KMS-11 (cell line): ENCODE measurements around the gene PAEP.

Experiments
- H2AFZ ChIP-seq: fragments of 200-600 bp; sonication (generic); 2 replicates; pipeline ENCODE4 v1.6.1; 2016; ENCODE audit warnings: antibody characterized with exemption, mixed run types, low read depth
- H3K27ac ChIP-seq: fragments of 200-600 bp; sonication (generic); 2 replicates; pipeline ENCODE4 v1.6.1; 2016; ENCODE audit warnings: mild to moderate bottlenecking, mixed run types
- H3K27me3 ChIP-seq: fragments of 200-600 bp; sonication (generic); 2 replicates; pipeline ENCODE4 v1.6.1; 2017; ENCODE audit warnings: mild to moderate bottlenecking, low read depth, mixed run types, moderate library complexity; ENCODE audit not compliant: insufficient read depth
- H3K36me3 ChIP-seq: fragments of 200-600 bp; sonication (generic); 2 replicates; pipeline ENCODE4 v1.6.1; 2017; ENCODE audit warnings: mild to moderate bottlenecking, mixed run types; ENCODE audit not compliant: insufficient read depth
- H3K4me1 ChIP-seq: fragments of 200-600 bp; sonication (generic); 2 replicates; pipeline ENCODE4 v1.6.1; 2016; ENCODE audit warnings: mild to moderate bottlenecking, low read depth, mixed run types; ENCODE audit not compliant: poor library complexity, severe bottlenecking
- H3K4me2 ChIP-seq: fragments of 200-600 bp; sonication (generic); 2 replicates; pipeline ENCODE4 v1.7.0; 2016; ENCODE audit warnings: mild to moderate bottlenecking, mixed run types
- H3K4me3 ChIP-seq: fragments of 200-600 bp; sonication (generic); IDR thresholded peaks from 2 replicates; pipeline ENCODE4 v1.6.1; 2017; ENCODE audit warnings: low read depth, low read length, mixed read lengths; ENCODE audit not compliant: insufficient read depth
- H3K79me2 ChIP-seq: fragments of 200-600 bp; sonication (generic); 2 replicates; pipeline ENCODE4 v1.6.1; 2016; ENCODE audit warnings: low read depth, mixed run types; ENCODE audit not compliant: insufficient read depth
- H3K9ac ChIP-seq: fragments of 200-600 bp; sonication (generic); 2 replicates; pipeline ENCODE4 v1.6.1; 2016; ENCODE audit warnings: mild to moderate bottlenecking, mixed run types
- H4K20me1 ChIP-seq: fragments of 200-600 bp; sonication (generic); 2 replicates; pipeline ENCODE4 v1.6.1; 2016; ENCODE audit warnings: mild to moderate bottlenecking, mixed run types; ENCODE audit not compliant: insufficient read depth
- CTCF ChIP-seq: fragments of 200-600 bp; sonication (generic); conservative IDR thresholded peaks from 2 replicates; pipeline ENCODE4 v1.6.1; 2017; ENCODE audit warnings: low read depth, mild to moderate bottlenecking, antibody characterized with exemption, low read length, moderate library complexity, mixed read lengths

The PAEP gene

DNA sequence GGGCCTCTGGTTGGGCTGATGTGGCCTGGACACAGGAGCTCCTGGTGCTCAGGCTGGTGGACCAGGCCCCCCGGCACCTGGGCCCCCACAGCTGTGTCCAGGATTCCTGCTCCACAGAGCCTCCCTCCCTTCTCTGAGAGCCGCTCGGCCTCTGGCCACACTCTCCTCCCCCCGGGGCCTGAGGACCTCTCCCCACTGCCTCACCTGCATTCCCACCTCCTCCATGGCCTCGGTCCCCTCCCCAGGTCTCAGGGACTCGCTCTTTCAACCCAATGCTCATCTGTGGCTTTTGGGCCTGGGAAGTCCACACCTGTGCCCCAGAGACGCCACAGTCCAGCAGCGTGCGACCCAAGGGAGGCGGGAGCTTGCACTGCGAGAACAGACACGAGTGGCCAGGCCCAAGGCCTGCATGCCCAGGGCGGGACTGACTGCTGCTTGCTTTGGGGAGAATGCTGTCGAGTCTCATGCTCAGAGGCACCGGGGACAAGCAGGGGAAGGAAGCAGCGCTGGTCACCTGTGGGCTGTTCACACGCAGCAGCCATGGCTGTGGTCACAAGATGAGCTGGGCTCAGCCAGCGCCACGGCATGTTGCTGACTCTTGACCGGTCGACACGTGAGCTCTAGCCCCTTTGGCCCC lies 14.6 kb downstream of the PAEP start:
- Histone ChIP-seq H3K4me2 (no peak overlapping the region), H3K36me3 (no peaks in the 10 kb centered on the region), H3K4me1 (no peaks in the 10 kb centered on the region), H3K27me3 (peaks cover 29% of the 10 kb centered on the region; the same call in 1 of the 2 replicates), H3K79me2 (no peaks in the 10 kb centered on the region), H3K9ac (no peak overlapping the region), H3K4me3 (no peak overlapping the region), H4K20me1 (no peaks in the 10 kb centered on the region), H3K27ac (no peak overlapping the region), H2AFZ (no peak overlapping the region)
- TF ChIP-seq CTCF, result no peak

DNA sequence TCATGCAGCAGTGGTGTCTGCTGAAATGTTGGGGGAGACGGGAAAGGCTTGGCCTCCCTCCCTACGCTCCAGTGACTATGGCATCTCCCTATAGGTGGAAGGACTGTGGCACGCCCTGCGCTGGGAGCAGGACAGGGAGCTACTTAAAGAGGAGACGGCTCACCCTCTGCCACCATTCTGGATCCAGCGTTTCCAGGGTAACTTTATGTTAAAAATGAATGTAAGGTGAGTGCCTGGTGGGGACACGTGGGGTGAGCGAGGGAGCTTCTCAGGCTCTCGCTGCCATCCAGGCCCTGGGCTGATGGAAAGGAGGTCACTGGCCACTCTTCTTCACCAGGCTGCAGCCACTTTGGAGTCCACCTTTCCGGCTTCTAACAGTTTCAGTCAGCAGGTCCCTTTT lies 15.7 kb downstream of the PAEP start:
- no peaks in the 10 kb centered on the region for H3K4me1 ChIP-seq
- no peak overlapping the region for H2AFZ ChIP-seq
- H3K27ac ChIP-seq, result no peak overlapping the region
- H3K27me3 ChIP-seq, result peaks cover 28% of the 10 kb centered on the region; the same call in 1 of the 2 replicates
- H3K9ac ChIP-seq, result no peak overlapping the region
- H4K20me1 ChIP-seq, result no peaks in the 10 kb centered on the region
- H3K79me2 ChIP-seq, result no peaks in the 10 kb centered on the region
- TF ChIP-seq CTCF, result no peak
- no peak overlapping the region for H3K4me3 ChIP-seq
- no peaks in the 10 kb centered on the region for H3K36me3 ChIP-seq
- H3K4me2 ChIP-seq, result no peak overlapping the region

DNA sequence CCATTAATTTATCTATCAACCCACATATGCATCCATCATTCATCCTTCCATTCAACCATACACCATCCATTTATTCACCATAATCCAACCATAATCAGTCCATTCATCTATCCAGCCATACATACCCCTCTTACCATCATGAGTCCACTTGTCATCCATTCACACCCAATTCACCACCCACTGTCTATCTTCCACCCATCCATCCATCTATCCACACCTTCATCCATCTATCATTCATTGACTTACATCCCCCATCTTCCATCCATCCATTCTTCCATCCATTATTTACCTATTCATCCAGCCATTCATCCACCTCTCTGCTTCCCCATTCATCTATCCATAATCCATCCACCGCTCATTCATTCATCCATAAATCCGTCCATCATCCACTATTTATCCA lies 17.8 kb downstream of the PAEP start:
- no peaks in the 10 kb centered on the region for H4K20me1 ChIP-seq
- H3K4me3 ChIP-seq, result no peak overlapping the region
- H3K27ac ChIP-seq, result no peak overlapping the region
- H3K36me3 ChIP-seq, result no peaks in the 10 kb centered on the region
- no peak for TF ChIP-seq CTCF
- no peaks in the 10 kb centered on the region for H3K79me2 ChIP-seq
- peaks cover 28% of the 10 kb centered on the region; the same call in 1 of the 2 replicates for H3K27me3 ChIP-seq
- H2AFZ ChIP-seq, result no peak overlapping the region
- H3K9ac ChIP-seq, result no peak overlapping the region
- no peak overlapping the region for H3K4me2 ChIP-seq
- no peaks in the 10 kb centered on the region for H3K4me1 ChIP-seq

- H3K4me3 ChIP-seq, result no peak overlapping the region
- no peaks in the 10 kb centered on the region for H3K36me3 ChIP-seq
- H3K4me2 ChIP-seq, result no peak overlapping the region
- H2AFZ ChIP-seq, result no peak overlapping the region
- H4K20me1 ChIP-seq, result no peaks in the 10 kb centered on the region
- H3K9ac ChIP-seq, result no peak overlapping the region
- TF ChIP-seq CTCF, result no peak
- no peaks in the 10 kb centered on the region for H3K79me2 ChIP-seq
- H3K27me3 ChIP-seq, result peaks cover 21% of the 10 kb centered on the region; the same call in 1 of the 2 replicates
- H3K4me1 ChIP-seq, result no peaks in the 10 kb centered on the region
- H3K27ac ChIP-seq, result no peak overlapping the region
Measured at GRCh38 chr9:135579889-135580660, 18.5 kb downstream of the PAEP start.
